Anterior cingulate cortex (tissue), 58 donors: ENCODE measurements around the gene CTNNA2.

ENCODE experiments used
- DNase-seq, 58 donors: peaks; one replicate each; lab custom pipeline; 2025; lab: John Stamatoyannopoulos, UW

CTNNA2 gene

GRCh38 chr2:80568011-80568410 is 1055.2 kb downstream of the CTNNA2 start:
- DNase-seq = no peak

DNA sequence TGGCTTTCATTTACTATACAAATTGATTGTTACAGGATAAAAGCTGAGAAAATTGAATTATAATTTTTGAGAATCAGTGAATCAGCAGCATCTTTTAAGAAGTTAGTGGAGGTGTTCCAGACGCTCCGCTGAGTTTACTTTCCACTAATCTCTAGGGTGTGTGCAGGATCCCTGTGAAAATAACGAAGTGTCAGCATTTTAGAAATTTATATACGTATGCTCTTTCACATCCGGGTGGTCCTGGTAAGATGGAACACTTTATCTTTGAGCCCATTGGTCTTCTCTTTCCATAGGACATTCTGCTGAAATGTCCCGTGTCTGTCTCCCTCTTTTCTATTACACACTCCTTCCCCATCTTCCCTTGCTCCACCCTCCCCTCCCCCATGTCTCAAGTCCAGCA is 1060.3 kb downstream of the CTNNA2 start:
- DNase-seq = no peak

DNA sequence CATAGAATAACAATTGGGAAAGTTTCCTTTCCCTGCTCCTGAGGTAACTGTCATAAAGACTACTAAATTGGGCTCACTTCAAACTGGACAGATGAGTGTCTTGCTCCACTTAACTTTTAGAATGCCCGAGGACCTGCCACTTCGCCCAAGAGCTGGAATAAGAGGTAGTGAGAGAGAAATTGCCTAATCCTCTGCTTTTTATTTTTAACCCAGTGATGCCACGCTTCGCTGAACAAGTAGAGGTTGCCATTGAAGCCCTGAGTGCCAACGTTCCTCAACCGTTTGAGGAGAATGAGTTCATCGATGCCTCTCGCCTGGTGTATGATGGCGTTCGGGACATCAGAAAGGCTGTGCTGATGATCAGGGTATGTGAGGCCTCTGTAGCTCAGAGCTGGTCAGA is 1061.1 kb downstream of the CTNNA2 start:
- peak in 1 of 58 donors; percentile 5 for DNase-seq

- no peak for DNase-seq
These were observed 1066.9 kb downstream of the CTNNA2 start for GRCh38 chr2:80579756-80580155.

GRCh38 chr2:80591233-80591632 is 1078.4 kb downstream of the CTNNA2 start:
- DNase-seq = no peak

- DNase-seq = no peak
These were observed 1079.3 kb downstream of the CTNNA2 start for GRCh38 chr2:80592106-80592505.

GRCh38 chr2:80610108-80610507 is 1097.3 kb downstream of the CTNNA2 start:
- DNase-seq = no peak

DNA sequence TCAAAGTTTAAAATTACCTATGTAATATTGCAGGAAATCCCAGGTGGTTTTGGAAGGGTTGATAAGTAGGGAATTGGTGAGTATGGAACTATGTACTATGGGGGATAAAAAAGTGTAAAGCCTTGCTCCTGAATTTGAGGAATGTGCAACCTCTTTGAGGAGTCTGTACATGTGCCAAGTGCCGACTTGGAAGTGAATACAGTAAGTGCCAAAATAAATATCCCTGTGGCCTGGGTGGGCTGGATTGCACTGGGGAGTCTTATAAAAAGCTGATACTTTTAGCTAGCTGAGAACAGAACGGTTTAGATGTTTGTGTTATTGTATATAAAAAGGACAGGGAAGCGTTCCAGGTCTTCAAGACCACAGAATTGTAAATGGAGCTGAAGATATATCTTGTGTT is 1108.8 kb downstream of the CTNNA2 start:
- DNase-seq = no peak

GRCh38 chr2:80624062-80624461 is 1111.2 kb downstream of the CTNNA2 start:
- DNase-seq = no peak

GRCh38 chr2:80634590-80634989 is 1121.7 kb downstream of the CTNNA2 start:
- no peak for DNase-seq

DNA sequence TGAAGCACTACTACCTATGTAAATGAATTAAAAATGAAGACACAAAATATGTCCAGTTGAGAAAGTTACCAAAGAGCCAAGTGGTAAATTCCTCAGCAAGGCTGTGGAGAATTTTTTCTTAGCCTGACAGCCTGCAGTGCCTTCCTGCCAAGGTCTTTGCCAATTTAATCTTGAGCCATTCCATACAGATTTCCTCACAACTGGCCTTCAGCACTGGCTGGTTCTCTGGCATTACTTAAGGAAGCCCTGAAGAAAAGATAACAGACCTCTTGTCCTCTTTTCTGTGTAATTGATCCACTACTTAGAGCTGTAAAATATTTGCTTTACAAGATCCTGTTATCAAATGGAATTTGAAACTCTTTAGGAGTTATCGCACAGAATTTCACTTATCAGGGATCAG is 1125.9 kb downstream of the CTNNA2 start:
- no peak for DNase-seq

DNA sequence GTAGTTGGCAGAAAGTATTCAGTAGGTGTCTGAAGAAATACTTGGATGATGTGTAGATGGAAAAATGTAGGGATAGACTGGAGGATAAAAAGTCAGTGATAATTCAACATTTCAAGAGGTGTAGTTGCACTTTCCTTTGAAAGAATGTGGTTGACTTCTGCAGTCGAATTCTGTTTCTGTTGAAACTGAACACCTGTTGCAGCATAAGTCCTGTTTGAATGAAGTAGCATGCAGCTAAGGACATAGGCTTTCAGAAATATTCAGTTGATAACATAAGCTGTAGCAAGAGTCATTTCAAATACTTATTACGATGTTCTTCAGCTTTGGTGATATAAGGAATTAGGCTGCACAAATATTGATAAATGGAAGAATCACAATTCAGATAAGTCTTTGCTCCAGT is 1129.6 kb downstream of the CTNNA2 start:
- DNase-seq = no peak

- no peak for DNase-seq
These were observed 1130.7 kb downstream of the CTNNA2 start for GRCh38 chr2:80643598-80643997.

GRCh38 chr2:80651435-80651834 is 1138.6 kb downstream of the CTNNA2 start:
- DNase-seq = no peak

DNA sequence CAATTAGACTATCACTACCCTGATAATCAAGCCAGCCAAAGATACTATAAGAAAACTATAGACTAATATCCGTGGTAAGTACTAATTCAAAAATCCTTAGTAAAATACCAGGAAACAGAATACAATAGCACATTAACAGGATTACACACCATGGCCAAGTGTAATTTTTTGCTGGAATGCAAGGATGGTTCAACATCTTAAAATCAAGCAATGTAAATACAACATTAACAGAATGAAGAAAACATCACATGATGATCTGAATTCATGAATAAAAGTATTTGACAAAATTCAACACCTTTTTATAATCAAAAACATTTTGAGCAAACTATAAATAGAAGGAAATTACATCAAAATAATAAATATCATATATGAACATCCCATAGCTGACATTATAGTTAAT is 1142.4 kb downstream of the CTNNA2 start:
- no peak for DNase-seq

DNA sequence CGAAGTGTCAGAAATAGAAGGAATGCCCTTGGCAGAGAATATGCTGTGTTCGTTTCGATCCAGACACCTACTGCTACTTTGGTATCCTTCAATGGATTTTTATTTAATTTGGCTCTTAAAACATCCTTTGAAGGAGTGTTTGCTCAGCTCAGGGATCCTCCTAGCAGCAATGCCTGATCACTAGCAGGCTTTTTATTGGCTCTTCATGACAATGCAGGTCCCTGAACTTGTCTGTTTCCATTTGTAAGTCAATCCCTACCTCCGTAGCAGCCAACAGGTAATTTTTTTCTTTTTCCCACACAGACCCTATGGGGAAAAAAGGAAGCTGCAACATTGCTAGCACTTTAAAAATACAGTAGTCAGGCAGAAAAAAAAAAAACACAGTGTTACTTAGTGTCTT is 1157.9 kb downstream of the CTNNA2 start:
- DNase-seq = no peak

- no peak for DNase-seq
These were observed 1174.7 kb downstream of the CTNNA2 start for GRCh38 chr2:80687524-80687923.

GRCh38 chr2:80689106-80689505 is 1176.3 kb downstream of the CTNNA2 start:
- DNase-seq = no peak
